GM18867 (cell line): Measurements from ENCODE around the gene COX20.

Experiments used
- ATAC-seq: cut with Tn5 transposase; IDR thresholded peaks from one replicate; pipeline ENCODE4 v1.9.1; 2021; ENCODE audit warnings: mild to moderate bottlenecking, moderate library complexity; ENCODE audit not compliant: unreplicated experiment

The COX20 gene

GRCh38 chr1:244868484-244869363 is 33.3 kb downstream of the COX20 start:
- ATAC-seq = no peak

GRCh38 chr1:244869364-244869827 is 33.9 kb downstream of the COX20 start:
- no peak for ATAC-seq

- no peak for ATAC-seq
Observed at GRCh38 chr1:244869950-244870349, 34.5 kb downstream of the COX20 start.

GRCh38 chr1:244874974-244875579 is 39.6 kb downstream of the COX20 start:
- ATAC-seq = no peak

GRCh38 chr1:244876228-244876910 is 40.9 kb downstream of the COX20 start:
- ATAC-seq = no peak

GRCh38 chr1:244878681-244879080 is 43.2 kb downstream of the COX20 start:
- ATAC-seq = no peak

GRCh38 chr1:244881552-244882280 is 46.3 kb downstream of the COX20 start:
- no peak for ATAC-seq

GRCh38 chr1:244887281-244887680 is 51.8 kb downstream of the COX20 start:
- ATAC-seq = no peak

- no peak for ATAC-seq
Observed at GRCh38 chr1:244893836-244894235, 58.4 kb downstream of the COX20 start.
